GM21526 (cell line): ENCODE data around the gene ABCA2.

Experiments used
- ATAC-seq: cut with Tn5 transposase; IDR thresholded peaks from one replicate; pipeline ENCODE4 v1.9.1; 2021; ENCODE audit warnings: moderate library complexity; ENCODE audit not compliant: unreplicated experiment, low FRiP score

ABCA2 gene

GRCh38 chr9:136982232-136983051 is 45.6 kb downstream of the ABCA2 start, which contains the start of gene LCNL1:
Gene LCNL1, plus strand, starts transcription at chr9:136982993. Its CDS starts 594 bp downstream, at chr9:136983587.
- no peak for ATAC-seq

DNA sequence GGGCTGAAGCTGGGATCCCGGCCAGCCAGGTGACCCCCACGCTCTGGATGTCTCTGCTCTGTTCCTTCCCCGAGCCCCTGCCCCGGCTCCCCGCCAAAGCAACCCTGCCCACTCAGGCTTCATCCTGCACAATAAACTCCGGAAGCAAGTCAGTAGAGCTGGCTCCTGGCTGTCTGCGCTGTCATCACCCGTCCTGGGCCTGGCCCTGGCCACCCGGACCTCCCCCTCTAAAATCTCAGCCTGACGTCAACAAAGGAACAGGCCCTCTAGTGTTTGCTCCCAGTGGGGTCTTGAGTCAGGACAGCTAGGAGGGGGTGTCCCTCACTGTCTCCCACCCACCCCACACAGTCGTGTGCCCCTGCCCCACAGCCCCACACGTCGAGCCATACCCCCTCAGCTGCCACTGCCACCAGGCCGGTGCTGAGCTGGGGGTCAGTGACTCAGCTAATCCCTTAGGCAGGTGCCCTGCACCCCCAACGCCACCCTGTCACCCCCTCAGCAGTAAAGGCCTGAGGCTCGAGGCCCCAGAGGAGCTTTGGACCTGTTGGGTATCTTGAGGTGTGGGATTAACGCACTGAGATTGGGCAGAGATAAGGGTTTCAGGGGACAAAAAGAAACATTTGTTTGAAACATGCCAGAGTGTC is 46.3 kb downstream of the ABCA2 start:
- no peak for ATAC-seq

GRCh38 chr9:136980669-136981478 is 47.2 kb downstream of the ABCA2 start:
- no peak for ATAC-seq

DNA sequence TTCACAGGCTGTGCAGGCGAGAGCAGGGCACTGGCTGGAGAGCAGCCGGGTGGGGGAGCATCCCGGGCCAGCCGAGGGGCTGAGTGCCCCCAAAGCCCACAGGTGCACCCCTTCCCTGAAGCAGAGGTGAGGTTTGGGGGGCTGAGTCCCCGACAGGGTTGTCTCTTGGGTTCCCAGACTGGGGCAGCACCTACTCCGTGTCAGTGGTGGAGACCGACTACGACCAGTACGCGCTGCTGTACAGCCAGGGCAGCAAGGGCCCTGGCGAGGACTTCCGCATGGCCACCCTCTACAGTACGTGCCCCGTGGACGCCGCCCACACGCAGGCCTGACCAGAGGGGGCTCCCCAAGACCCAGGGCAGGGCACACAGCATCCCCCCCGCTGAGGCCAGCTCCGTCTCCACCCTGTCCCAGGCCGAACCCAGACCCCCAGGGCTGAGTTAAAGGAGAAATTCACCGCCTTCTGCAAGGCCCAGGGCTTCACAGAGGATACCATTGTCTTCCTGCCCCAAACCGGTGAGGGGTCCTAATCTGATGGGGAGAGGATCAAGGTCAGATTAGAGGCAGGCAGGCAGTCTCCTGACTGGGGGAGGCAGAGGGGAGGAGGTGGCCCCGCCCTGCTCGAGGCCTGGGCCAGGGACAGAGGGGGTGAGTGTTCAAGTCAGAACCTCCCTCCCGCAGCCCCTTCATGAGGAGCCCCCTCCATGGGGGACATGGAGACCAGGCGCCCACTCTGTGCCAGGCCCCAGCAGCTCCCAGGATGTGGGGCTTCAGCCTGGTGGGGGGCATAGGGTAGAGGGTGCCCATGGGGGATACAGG is 48.1 kb downstream of the ABCA2 start:
- no peak for ATAC-seq

DNA sequence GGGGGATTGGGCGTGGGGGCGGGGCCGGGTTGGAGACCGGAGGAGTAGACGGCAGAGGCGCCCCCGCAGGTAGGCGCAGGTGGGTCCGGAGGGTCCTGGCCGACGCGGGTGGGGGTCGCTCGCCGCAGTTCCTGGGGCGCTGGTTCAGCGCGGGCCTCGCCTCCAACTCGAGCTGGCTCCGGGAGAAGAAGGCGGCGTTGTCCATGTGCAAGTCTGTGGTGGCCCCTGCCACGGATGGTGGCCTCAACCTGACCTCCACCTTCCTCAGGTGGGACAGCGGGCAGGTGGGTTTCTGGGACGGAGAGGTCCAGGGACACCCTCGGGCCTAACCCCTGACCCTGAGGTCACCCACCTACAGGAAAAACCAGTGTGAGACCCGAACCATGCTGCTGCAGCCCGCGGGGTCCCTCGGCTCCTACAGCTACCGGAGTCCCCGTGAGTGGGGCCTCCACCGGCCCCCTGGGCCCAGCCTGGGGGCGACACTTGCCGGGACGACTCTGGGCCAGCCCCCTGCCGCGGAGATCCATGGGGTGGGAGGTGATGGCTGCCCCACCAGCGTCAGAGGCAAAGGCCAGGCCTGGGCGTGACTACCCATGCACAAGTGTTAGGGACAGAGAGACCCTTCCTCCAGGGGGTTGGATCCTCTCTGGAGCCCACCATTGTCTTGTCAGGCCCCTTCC is 49.0 kb downstream of the ABCA2 start:
- ATAC-seq = no peak

- ATAC-seq = no peak
These were observed 49.8 kb downstream of the ABCA2 start for GRCh38 chr9:136978073-136978864.

GRCh38 chr9:136977649-136978072 is 50.4 kb downstream of the ABCA2 start:
- ATAC-seq = no peak

GRCh38 chr9:136977223-136977622 is 50.8 kb downstream of the ABCA2 start, which contains the start of gene PTGDS:
Gene PTGDS, plus strand, starts transcription at chr9:136977504. Its CDS starts 75 bp downstream, at chr9:136977579.
- no peak for ATAC-seq

DNA sequence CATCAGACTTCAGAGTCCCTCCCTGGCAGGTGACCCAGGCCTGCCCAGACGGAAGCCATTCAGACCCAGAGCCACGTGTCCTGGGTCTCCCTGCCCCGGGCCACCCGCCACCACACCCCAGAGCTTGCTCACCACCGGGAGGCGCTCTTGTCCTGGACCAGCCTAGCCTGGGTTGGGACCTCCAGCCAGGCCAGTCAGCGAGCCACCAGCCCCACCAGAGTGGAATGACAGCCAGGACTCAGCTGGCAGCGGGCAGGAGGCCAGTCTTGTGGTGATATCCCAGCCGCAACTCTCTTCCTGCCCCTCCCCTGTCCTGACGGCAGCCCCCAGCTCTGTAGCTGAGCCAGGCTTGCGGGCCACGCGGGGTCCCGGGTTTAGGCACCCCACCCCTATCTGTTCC is 52.4 kb downstream of the ABCA2 start:
- ATAC-seq = no peak

DNA sequence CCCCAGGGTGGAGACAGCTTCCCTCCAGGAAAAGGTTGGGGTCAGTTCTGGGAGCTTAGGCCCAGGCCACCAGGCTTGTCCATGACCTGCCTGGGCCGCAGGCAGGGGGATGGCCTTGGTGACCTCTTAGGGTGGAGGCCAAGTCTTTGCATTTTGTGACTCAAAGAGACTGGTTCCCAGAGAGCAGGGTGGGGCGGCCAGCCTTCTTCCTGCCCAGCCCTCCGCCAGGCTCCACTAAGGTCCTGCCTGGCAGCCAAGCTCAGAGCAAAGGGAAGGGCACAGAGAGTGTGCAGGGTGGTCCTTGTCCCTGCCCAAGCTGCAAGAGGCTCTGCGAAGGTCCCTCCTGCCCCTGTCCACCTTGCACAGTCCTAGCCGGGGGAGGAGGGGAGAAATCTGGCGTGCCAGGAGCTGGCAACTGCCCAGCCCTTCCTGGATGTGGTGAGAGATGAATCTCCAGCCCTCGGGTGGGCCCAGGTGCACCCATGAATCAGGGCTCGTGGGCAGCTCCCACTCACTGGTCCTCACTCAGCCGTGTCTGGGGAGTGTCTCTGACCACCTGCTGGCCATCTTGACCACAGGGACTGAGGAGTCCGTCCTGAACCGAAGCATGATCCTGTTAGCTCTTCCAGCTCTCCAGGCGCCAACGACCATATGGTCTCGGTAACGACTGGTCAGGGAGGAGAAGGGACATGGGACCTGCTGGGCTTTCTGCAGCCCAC is 53.1 kb downstream of the ABCA2 start:
- ATAC-seq = no peak

DNA sequence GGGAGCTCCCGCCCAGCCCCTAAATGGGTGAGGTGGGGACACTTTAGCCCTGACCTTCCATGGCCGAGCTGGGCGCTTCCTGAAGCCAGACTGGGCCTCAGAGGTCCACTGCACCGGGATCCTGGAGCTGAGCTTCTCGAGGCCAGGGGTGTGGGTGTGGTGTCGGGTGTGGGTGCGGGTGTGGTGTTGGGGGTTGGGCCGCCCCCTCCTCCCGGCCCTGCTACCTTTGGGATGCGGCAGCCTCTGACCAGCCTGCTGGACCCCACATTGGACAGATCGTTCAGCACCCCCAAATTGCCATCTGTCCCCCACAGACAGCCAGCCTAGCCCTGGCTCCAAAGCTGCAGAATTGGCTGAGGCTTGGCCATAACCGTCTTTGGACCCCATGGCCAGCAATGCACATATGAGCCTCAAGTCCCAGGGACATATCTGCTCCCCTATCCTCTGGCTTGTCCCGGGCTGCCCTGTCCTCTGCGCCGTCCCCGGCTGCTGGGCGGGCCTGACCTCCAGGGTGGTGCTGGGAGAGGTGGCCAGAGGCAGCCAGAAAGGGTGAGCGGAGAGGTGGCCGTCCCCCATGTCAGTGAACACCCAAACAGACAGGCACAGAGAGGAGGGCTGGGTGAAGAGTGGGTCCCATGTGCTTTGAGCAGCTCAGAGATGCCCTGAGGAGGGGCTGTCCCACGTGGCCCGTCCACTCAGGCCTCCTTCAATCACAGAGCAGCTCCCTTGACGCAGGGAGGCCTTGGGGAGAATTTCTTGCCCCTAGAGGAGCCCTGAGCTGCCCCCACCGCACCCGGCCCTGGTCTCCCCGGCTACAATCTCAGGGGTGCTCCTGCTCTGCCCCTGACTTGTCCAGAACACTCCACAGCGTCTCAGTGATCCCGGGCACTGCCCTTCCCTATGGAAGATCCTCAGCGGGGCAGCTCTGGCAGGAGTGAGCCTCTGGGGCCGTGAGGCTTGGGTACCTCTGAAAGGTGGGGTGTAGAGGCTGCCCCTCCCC is 54.1 kb downstream of the ABCA2 start:
- ATAC-seq = no peak

DNA sequence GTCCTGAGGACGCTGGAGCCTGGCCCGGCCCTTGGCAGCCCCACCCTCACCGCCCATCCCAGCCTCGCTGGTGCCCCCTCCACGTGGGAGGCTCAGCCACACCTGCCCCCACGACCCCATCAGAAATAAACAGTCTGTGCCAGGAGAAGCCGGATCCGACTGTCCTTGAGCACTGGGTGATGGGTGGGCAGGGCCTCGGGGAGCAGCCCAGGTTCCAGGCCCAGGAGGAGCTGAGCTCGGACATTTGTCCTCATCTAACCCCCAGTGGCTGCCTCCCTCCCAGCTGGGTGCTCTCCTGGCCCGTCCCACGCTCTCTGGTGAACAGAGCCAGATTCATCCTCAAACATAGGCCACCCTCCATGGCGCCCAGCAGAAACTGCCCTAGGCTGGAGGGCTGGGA is 55.3 kb downstream of the ABCA2 start:
- ATAC-seq = no peak

DNA sequence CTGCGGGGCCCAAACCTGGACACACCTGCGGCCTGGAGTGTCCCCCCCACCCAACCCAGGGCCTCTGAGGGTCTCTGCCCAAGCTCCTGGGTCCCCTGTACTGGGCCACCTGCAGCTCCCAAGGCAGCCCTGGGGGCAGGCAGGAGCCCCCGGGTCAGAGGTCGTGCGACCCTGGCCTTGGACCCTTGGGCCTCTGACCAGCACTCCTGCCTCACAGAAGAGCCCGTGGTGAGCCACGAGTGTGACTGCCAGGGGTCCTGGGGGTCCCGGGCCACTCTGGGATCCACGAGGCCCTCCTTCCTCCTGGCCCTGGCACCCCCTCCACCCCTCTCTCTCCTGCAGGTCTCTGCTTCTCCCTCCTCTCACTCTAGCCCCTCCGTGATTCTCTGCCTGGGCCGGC is 55.7 kb downstream of the ABCA2 start:
- no peak for ATAC-seq

GRCh38 chr9:136971746-136972145 is 56.3 kb downstream of the ABCA2 start:
- no peak for ATAC-seq

DNA sequence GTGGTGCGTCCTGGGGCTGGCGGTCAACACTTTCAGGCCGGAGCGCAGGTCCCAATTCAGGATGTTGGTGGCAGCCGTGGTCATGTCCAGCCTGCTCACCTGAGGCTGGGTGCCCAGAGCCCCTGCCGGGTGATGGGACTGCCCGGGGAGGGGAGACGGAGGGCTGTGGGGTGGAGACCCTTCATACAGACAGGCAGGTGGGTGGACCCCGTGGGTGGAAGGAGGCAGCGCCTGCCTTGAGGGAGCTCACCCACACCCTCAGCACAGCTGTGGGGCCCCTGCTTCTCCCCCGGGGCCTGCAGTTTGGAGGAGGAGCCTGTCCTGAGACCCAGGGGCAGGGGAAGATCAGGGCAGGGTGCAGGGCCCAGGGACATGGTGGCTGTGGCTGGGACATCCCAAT is 57.7 kb downstream of the ABCA2 start:
- ATAC-seq = no peak

- no peak for ATAC-seq
These were observed 58.3 kb downstream of the ABCA2 start for GRCh38 chr9:136969774-136970173.

- no peak for ATAC-seq
These were observed 58.9 kb downstream of the ABCA2 start for GRCh38 chr9:136969150-136969549.
